Measurements from ENCODE around the gene CFAP46. TPM values are rescaled to one million over a fixed set of nuclear protein-coding genes. Genes with fewer than 3 reads are reported as not detected.

The CFAP46 gene
- total and polyA plus RNA-seq, 9 of the 15 experiments (the other 6 are each of a cell fraction or from before 2014, with no cell fraction given) = not detected

- Histone ChIP-seq H2AFZ (ENCODE audit: low read depth, low read length) (no peak overlapping the region), H3K36me3 (ENCODE audit: control insufficient read depth, insufficient read depth, low read length) (no peaks in the 10 kb centered on the region), H3K4me1 (replicated peaks in 1 of 2; ENCODE audit: control insufficient read depth in 2 of 2, insufficient read depth in 2 of 2, low read length in 2 of 2) (peaks cover 0 to 3% of the 10 kb centered on the region in 2 experiments; a peak in 2 of 5 replicates), H3K9me3 (replicated peaks; ENCODE audit: control insufficient read depth, insufficient read depth, low read depth, low read length) (no peaks in the 10 kb centered on the region), H3K9me1 (ENCODE audit: control insufficient read depth, insufficient read depth, low read length) (no peaks in the 10 kb centered on the region), H3K27ac (ENCODE audit: extremely low read depth, low read depth, low read length) (no peak overlapping the region), H3K4me2 (ENCODE audit: insufficient read depth, low read length) (no peak overlapping the region), H3K27me3 (ENCODE audit: control insufficient read depth in 2 of 2, insufficient read depth in 2 of 2, low read length in 2 of 2) (peaks cover 0 to 49% of the 10 kb centered on the region in 2 experiments; a peak in 2 of 5 replicates), H3K79me2 (ENCODE audit: control insufficient read depth, insufficient read depth, low read length) (no peaks in the 10 kb centered on the region), H3K9ac (ENCODE audit: insufficient read depth in 1 of 2, low read depth in 2 of 2, low read length in 2 of 2) (no peak overlapping the region), H3K4me3 (no peak overlapping the region), H4K20me1 (replicated peaks; ENCODE audit: control insufficient read depth, insufficient read depth, low read length) (no peaks in the 10 kb centered on the region)
- no peak for FAIRE-seq
- 0% methylated on average over 16 of the region's 23 CpGs for WGBS (ENCODE audit: insufficient coverage, low coverage, missing lambda C conversion rate)
- DNase-seq (ENCODE audit: extremely low read depth in 1 of 4, low spot score in 3 of 4) = no peak
- ChIA-PET POLR2A (no interaction called here), CTCF (ENCODE audit: low intra/inter-chr PET ratio) (no interaction called here)
- TF ChIP-seq ZNF707 (CRISPR knock-in tag; conservative IDR thresholded peaks at IDR 0.05) (no peak), ZNF76 (CRISPR knock-in tag; IDR thresholded peaks at IDR 0.05; ENCODE audit: borderline replicate concordance) (no peak), TRIM24 (IDR thresholded peaks at IDR 0.05) (no peak), ZNF282 (CRISPR knock-in tag; IDR thresholded peaks at IDR 0.05) (no peak)
- intact Hi-C loops (cut with micrococcal nuclease) = no loop called here
- no TSS peak for BruUV-seq (replicated peaks)
- in situ Hi-C loops (cut with MboI) = no loop called here
- no peak for ATAC-seq
Measured at GRCh38 chr10:132958883-132959558, 16.7 kb upstream of the CFAP46 start.
